Right kidney (tissue), 1 donor: ENCODE results near the gene RNASE2.
"Not testable (repeated sequence)": the region's sequence is repeated elsewhere in the genome, so short reads cannot be mapped to it uniquely, and the experiment has no call there.

Source experiments
- DNase-seq: peaks from one replicate; pipeline ENCODE4 v3.0.0-alpha.2; 2016

Gene RNASE2

DNA sequence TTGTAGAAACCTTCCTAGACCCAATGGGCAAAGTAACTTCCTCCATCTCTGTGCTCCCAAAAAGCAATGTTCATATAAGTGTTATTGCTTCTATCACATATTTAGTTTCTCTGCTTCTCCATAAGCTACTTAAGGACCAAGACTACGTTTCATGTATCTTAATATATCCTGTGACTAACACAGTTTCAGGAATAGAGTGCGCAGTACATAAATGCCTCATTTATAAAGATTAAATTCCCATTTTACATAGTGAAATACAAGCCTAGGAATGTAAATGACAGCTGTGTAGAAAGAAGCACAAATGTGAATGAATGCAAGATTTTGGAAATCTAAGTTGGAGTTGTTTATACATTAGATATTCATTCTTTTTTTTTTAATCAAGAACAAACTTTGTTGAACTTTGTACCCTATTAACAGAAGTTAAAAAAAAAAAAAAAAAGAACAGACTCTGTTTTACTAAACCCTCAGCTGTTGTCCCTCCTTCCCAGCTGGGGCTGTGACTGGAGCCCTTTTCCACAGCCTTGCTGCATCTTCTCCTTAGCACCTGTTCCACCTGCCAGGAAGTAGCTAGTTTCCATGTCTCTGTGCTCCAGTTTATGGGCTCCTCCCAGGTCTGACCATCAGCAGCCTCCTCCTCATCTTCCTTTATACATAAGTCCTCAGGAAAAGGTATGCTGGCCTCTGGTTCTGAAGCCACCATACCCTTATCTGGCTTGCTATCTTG is 27.5 kb downstream of the RNASE2 start:
- DNase-seq = no peak

DNA sequence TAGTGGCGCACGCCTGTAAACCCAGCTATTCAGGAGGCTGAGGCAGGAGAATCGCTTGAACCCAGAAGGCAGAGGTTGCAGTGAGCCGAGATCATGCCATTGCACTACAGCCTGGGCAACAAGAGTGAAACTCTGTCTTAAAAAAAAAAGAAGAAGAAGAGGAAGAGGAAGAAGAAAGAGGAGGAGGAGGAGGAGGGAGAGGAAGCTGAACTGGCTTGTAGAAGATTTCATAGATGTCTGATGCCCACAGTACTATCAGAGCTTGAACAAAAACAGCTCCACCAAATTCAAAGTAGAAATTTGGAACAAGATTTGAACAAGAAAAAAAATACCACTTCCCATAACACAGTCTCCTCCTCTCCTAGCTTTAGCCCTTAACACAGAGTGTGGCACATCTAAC is 30.4 kb downstream of the RNASE2 start:
- DNase-seq = not testable (repeated sequence)

- DNase-seq = no peak
These were observed 31.5 kb downstream of the RNASE2 start for GRCh38 chr14:20986811-20987210.

DNA sequence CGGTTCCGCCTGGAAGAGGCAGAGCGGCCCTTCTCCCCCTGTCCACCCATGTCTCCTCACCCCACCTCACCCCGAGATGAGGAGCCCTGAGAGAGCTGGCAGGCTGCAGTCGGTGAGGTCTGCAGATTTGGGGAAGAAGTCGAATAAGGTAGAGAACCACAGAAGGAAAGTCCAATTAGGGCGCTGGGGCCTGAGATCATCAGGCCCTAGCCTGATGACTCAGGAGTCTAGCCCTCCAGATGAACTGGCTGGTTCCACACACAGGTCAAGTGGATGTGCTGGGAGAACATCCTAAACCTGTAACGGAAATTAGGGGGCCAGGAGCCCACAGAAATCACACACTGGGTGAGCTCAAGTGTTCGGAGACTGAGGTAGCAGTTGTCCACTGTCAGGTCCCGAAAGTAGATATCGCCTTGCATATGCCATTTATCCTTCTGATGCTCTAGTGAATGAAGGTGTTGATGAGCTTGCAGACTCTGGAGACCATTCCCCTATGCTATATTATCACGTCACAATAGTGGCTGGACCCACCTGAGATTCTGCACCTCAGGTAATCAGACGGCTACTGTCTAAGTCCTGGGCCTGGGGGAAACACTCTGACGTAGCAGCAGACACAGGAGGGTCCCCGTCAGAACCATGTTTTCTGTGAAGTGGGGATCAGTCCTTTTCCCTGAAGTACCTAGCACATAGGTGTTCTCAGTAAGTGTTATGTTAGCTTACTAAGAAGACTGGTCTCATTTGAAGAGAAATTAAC is 33.6 kb downstream of the RNASE2 start:
- DNase-seq = no peak

DNA sequence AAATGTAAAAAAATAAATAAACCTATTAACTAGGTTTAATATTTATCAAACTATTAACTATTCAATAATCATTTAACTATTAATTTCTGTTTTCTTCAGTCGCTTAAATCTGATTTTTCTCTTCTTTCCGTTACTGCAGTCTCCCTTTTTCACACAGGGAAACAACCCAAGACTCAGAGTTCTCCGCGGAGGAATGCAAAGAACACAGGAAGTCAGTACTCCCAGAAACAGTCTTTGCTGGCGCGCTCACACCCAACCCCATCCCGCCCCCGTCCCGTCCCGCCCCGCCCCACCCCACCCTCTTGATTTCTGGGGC is 34.1 kb downstream of the RNASE2 start:
- DNase-seq = no peak

DNA sequence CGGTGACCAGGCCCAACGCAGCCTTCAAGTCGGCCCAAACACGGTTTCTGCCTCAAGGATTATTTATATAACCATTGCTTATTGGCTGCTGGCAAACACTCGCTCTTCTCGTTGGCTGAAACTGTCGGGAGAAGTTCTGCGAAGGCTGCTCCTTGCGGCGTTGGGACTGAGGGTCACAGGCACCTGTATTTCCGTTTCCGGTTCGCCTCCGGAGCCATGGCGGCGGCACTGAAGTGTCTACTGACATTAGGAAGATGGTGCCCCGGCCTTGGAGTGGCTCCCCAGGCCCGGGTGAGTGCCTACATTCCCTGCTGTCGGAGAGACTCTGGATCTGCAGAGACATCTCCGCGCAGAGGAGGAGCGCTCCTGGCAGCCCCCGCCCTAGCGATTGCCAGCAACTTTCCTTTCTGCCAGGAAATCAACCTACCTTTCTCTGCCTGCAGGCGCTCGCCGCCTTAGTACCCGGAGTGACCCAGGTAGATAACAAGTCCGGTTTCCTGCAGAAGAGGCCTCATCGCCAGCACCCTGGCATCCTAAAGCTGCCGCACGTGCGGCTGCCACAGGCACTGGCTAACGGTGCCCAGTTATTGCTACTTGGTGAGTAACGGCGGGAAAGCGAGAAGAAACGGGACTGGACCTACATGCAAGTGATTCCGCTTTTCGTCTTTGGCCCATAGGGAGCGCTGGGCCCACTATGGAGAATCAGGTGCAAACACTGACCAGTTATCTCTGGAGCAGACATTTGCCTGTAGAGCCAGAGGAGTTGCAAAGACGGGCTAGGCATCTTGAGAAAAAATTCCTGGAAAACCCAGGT is 34.7 kb downstream of the RNASE2 start, which contains the start of gene METTL17:
Gene METTL17, plus strand, starts transcription at position 194 of the 814 bp plus-strand sequence. Its CDS starts 23 bp downstream, at position 217.
- DNase-seq = peak; percentile 90

DNA sequence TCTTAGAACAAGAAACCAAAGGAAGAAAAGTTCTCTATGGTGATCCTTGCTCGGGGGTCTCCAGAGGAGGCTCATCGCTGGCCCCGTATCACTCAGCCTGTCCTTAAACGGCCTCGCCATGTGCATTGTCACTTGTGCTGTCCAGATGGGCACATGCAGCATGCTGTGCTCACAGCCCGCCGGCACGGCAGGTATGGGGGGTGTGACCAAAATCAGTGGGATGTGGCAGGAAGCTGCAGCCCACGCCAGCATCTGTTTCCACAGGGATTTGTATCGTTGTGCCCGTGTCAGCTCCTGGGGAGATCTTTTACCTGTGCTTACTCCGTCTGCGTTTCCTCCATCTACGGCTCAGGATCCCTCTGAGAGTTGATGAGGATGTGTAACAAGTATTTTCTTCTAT is 41.2 kb downstream of the RNASE2 start:
- DNase-seq = no peak

DNA sequence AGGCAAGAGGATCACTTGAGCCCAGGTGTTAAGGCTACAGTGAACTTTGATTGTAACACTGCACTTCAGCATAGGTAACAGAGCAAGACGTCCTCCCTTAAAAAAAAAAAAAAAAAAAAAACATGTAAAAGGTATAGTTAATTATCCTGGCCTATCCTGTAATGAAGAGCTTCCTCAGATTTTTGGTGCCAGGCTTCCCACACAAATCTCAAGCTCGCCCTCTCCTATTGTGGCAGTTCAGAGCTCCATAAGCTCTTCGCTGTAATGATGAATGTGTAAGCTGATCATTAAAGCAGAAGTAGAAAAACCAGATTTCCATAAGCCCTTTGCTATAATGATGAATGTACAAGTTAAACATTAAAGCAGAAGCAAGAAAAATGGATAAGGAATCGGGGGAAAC is 41.8 kb downstream of the RNASE2 start:
- DNase-seq = no peak

DNA sequence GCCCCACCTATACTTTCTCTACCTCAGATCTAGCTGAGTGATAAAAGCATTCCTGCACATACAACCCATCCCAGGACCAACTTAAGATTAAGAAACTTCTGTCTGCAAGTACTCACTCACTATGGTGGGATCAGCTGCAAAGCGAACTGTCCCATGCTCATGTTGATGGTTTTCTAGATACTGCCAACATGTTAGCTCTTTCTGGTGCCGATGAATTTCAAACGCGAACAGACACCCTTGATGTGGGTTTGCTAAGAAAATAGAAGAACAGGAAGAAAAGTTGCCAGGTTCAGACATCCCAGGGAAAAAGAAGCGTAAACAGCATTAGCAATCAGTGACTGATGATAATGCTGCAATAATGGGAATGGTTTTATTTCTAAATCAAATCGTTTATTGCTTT is 42.3 kb downstream of the RNASE2 start:
- no peak for DNase-seq

GRCh38 chr14:20998139-20998538 is 42.9 kb downstream of the RNASE2 start:
- DNase-seq = no peak

DNA sequence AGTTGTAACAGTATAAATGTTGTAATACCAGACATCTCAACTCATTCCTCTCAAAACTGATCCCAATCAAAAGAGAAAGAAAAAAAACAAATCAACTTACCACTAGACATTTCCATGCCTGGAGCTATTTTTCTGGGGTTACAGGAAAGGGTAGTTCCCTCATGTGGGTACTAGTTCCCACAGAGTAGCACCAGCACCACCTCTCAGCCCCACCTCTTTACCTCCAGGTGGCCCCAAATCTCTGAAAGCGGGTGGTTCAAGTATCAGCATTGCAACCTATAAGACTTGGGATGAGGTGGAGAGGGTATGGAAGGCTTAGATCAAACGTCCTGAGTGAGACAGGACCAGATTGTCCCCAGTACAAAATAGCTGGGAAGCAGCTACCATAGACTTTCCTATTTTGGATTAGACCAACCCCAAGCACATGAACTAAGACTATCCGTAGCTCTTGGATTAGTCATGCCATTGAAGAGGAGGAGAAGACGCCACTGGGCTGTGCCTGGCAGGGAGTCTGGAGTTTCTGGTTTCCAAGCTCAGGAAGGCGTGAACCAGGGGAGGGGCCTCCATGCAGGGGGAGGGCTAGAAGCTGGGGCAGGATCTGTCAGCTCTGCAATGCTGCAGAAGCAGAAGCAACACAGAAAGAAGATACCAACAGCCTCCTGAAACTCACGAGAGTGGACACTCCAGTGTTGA is 43.5 kb downstream of the RNASE2 start, which contains the start of gene SLC39A2:
Gene SLC39A2, plus strand, starts transcription at position 620 of the 693 bp plus-strand sequence. CDS start 154 bp downstream, outside the sequence.
- DNase-seq = no peak

- no peak for DNase-seq
These were observed 44.3 kb downstream of the RNASE2 start for GRCh38 chr14:20999591-20999990.

DNA sequence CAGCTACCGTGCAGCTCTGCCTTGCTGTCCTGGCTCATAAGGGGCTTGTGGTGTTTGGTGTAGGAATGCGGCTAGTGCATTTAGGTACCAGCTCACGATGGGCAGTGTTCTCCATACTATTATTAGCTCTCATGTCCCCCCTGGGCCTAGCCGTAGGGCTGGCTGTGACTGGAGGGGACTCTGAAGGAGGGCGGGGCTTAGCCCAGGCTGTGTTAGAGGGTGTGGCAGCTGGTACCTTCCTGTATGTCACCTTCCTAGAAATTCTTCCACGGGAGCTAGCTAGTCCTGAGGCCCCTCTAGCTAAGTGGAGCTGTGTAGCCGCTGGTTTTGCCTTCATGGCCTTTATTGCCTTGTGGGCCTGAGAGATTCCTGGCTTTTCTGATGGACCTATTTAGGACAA is 45.9 kb downstream of the RNASE2 start:
- DNase-seq = no peak

GRCh38 chr14:21003788-21004346 is 48.6 kb downstream of the RNASE2 start:
- no peak for DNase-seq
